HepG2 (cell line): ENCODE results near the gene TRPC3. TPM values are rescaled to one million over a fixed set of nuclear protein-coding genes. Genes with fewer than 3 reads are reported as not detected.

Source experiments
- ATAC-seq: fragments of 200-7000 bp; cut with Tn5 transposase; 3 replicates; pipeline ENCODE4 v1.9.1; 2020; ENCODE audit warnings: mild to moderate bottlenecking, moderate library complexity
- BruUV-seq: library from RNA; stranded (reverse); fragments of 400-500 nt; replicated peaks from 2 replicates; lab custom pipeline; 2021; lab: Mats Ljungman, UMichigan
- CTCF ChIA-PET: fragments of 300-600 bp; formaldehyde crosslinking; extraction: SDS; loops from one replicate; lab custom pipeline; 2021; ENCODE audit warnings: low total read pairs, inconsistent platforms, low intra/inter-chr PET ratio; lab: Yijun Ruan, JAX
- POLR2A ChIA-PET: fragments of 350-600 bp; sonication (Branson Sonifier 250); formaldehyde crosslinking; loops from one replicate; lab custom pipeline; 2020; ENCODE audit warnings: antibody characterized with exemption, inconsistent platforms; lab: Yijun Ruan, JAX
- DNase-seq: peaks from one replicate; pipeline ENCODE4 v3.0.0-alpha.2; 2015; ENCODE audit warnings: low spot score
- FAIRE-seq: peaks from 3 replicates; lab custom pipeline; 2011; peaks lifted over from hg19 to GRCh38; lab: Jason Lieb, UNC
- H2AFZ ChIP-seq: one replicate; pipeline ENCODE4 v1.6.1; 2011; ENCODE audit warnings: low read length, inconsistent platforms
- H3K27ac ChIP-seq: fragments of 300-600 bp; 3 replicates; pipeline ENCODE4 v1.8.0; 2011; ENCODE audit warnings: mixed run types, mild to moderate bottlenecking, mixed read lengths, low read length, inconsistent platforms; ENCODE audit not compliant: insufficient read depth; ENCODE audit errors: extremely low read length
- H3K27me3 ChIP-seq, 2 experiments: fragments of 200-600 bp in 1 of 2; 2 replicates in 1 of 2; 3 replicates in 1 of 2; pipeline versions ENCODE4 v1.6.0 to v1.8.0; 2011; ENCODE audit warnings: low read length in 2 of 2, mild to moderate bottlenecking in 2 of 2, moderate library complexity in 2 of 2, inconsistent platforms in 1 of 2; ENCODE audit not compliant: insufficient read depth in 2 of 2, control insufficient read depth in 1 of 2
- H3K36me3 ChIP-seq, 2 experiments: fragments of 200-600 bp in 1 of 2; replicated peaks in 1 of 2; 2 replicates in 1 of 2; 3 replicates in 1 of 2; pipeline versions ENCODE4 v1.5.1 to v1.8.0; 2011; ENCODE audit warnings: low read length in 2 of 2, inconsistent platforms in 1 of 2; ENCODE audit not compliant: insufficient read depth in 2 of 2, control insufficient read depth in 1 of 2
- H3K4me1 ChIP-seq: 2 replicates; pipeline ENCODE4 v1.5.1; 2012; ENCODE audit warnings: low read length, inconsistent platforms; ENCODE audit not compliant: insufficient read depth
- H3K4me2 ChIP-seq: 2 replicates; pipeline ENCODE4 v1.6.0; 2011; ENCODE audit warnings: low read depth, low read length, inconsistent platforms
- H3K4me3 ChIP-seq, 3 experiments: fragments of 200-600 bp in 1 of 3; sonication (generic), shearing (Covaris generic) in 1 of 3; replicated peaks in 1 of 3; 2 replicates each; pipeline ENCODE4 v1.5.1; 2011 to 2016; ENCODE audit warnings: low read length in 3 of 3, inconsistent platforms in 2 of 3, low read depth in 2 of 3, mild to moderate bottlenecking in 2 of 3, control low read depth in 1 of 3, mixed read lengths in 1 of 3; ENCODE audit not compliant: insufficient read depth in 1 of 3
- H3K79me2 ChIP-seq: one replicate; pipeline ENCODE4 v1.6.1; 2011; ENCODE audit warnings: low read length, inconsistent platforms; ENCODE audit not compliant: insufficient read depth
- H3K9ac ChIP-seq: 2 replicates; pipeline ENCODE4 v1.6.0; 2011; ENCODE audit warnings: mild to moderate bottlenecking, low read depth, low read length, inconsistent platforms; ENCODE audit not compliant: insufficient read depth
- H3K9me3 ChIP-seq: 2 replicates; pipeline ENCODE4 v1.5.1; 2012; ENCODE audit warnings: mild to moderate bottlenecking, low read length
- H4K20me1 ChIP-seq: 2 replicates; pipeline ENCODE4 v1.6.0; 2011; ENCODE audit warnings: inconsistent platforms, mild to moderate bottlenecking, low read length, moderate library complexity; ENCODE audit not compliant: insufficient read depth
- FOSL2 ChIP-seq: sonication (generic); formaldehyde crosslinking; IDR thresholded peaks from 2 replicates; pipeline ENCODE4 v1.4.0; 2020; ENCODE audit warnings: missing genetic modification reagents
- HCFC1 ChIP-seq: fragments of 150-350 bp; IDR thresholded peaks from 2 replicates; pipeline ENCODE4 v1.6.1; 2014; ENCODE audit warnings: low read depth, low read length
- IKZF1 ChIP-seq: fragments of 450-650 bp; IDR thresholded peaks from 2 replicates; pipeline ENCODE4 v1.7.1; 2016
- MAFK ChIP-seq, 2 experiments: IDR thresholded peaks in 1 of 2; conservative IDR thresholded peaks in 1 of 2; 2 replicates each; pipeline ENCODE4 v1.6.1; 2011; ENCODE audit warnings: improper control_type of control experiment in 2 of 2, low read length in 2 of 2
- MIXL1 ChIP-seq: IDR thresholded peaks from 2 replicates; pipeline ENCODE4 v1.6.1; 2016
- RBM39 ChIP-seq: fragments of 200-400 bp; formaldehyde crosslinking; IDR thresholded peaks from one replicate; pipeline ENCODE4 v1.6.1; 2018; ENCODE audit warnings: antibody characterized with exemption, mild to moderate bottlenecking, low read depth, low read length; ENCODE audit not compliant: poor library complexity, severe bottlenecking
- YY1 ChIP-seq: IDR thresholded peaks from 2 replicates; pipeline ENCODE4 v1.6.1; 2011; ENCODE audit warnings: low read length, low read depth, moderate library complexity, mild to moderate bottlenecking; ENCODE audit not compliant: insufficient read depth, insufficient replicate concordance
- ZFP1 ChIP-seq: IDR thresholded peaks from 2 replicates; pipeline ENCODE4 v1.6.1; 2016
- ZNF10 ChIP-seq: sonication (generic); formaldehyde crosslinking; IDR thresholded peaks from 2 replicates; pipeline ENCODE4 v1.4.0; 2020; ENCODE audit warnings: mild to moderate bottlenecking, low read depth, missing genetic modification reagents, borderline replicate concordance
- ZNF224 ChIP-seq: sonication (generic); formaldehyde crosslinking; IDR thresholded peaks from 2 replicates; pipeline ENCODE4 v1.5.0; 2020; ENCODE audit warnings: mild to moderate bottlenecking, missing genetic modification reagents
- ZNF878 ChIP-seq: sonication (generic); formaldehyde crosslinking; IDR thresholded peaks from 2 replicates; pipeline ENCODE4 v1.8.1; 2023; ENCODE audit warnings: mild to moderate bottlenecking, missing genetic modification reagents, moderate library complexity
- WGBS: methylation state at CpG from one replicate; pipeline ENCODE4 v1.1.6; 2017; ENCODE audit warnings: low lambda C conversion rate; 5-methylcytosine and 5-hydroxymethylcytosine counted together
- in situ Hi-C: cut with HindIII; loops from 2 replicates; pipeline ENCODE4 v1.10.0; 2017; ENCODE audit warnings: low pct_unique_long_range_greater_than_20kb; ENCODE audit not compliant: extremely low pct_ligation_motif_present
- intact Hi-C: fragments of 100-400 bp; cut with micrococcal nuclease; formaldehyde crosslinking; loops from one replicate; pipeline ENCODE4 v1.10.0; 2022; ENCODE audit not compliant: unreplicated experiment
- polyA plus RNA-seq, 8 experiments: library from polyadenylated mRNA; depleted of rRNA in 3 of 8; stranded (reverse) in 7 of 8; unstranded in 1 of 8; fragments of >200 nt; fragmentation: Illumina TruSeq in 4 of 8; extraction: Trizol in 4 of 8; gene quantifications; 2 replicates each; pipeline versions ENCODE4 v1.2.1 to v1.2.3, GENCODE V29; 2011 to 2016; ENCODE audit warnings: low read depth in 4 of 8, missing spikeins in 1 of 8, mixed read lengths in 1 of 8; ENCODE audit not compliant: insufficient read depth in 1 of 8
- total RNA-seq, 5 experiments: library from RNA; depleted of rRNA; stranded (reverse); fragments of >200 nt; fragmentation: Illumina TruSeq; extraction: Trizol; gene quantifications; 2 replicates each; pipeline ENCODE4 v1.2.3, GENCODE V29; 2016; ENCODE audit warnings: low read depth in 1 of 5
- TF ChIP-seq, protein P1 (sequence below): fragments of 450-650 bp; IDR thresholded peaks from 2 replicates; pipeline ENCODE4 v1.6.1; 2017
- TF ChIP-seq, protein P2 (sequence below): sonication (generic); formaldehyde crosslinking; IDR thresholded peaks from 2 replicates; pipeline ENCODE4 v1.4.0; 2020; ENCODE audit warnings: mild to moderate bottlenecking, missing genetic modification reagents
- TF ChIP-seq, protein P3 (sequence below): sonication (generic); formaldehyde crosslinking; IDR thresholded peaks from 2 replicates; pipeline ENCODE4 v1.8.0; 2022; ENCODE audit warnings: missing genetic modification reagents, mild to moderate bottlenecking, borderline replicate concordance
- TF ChIP-seq, protein P4 (sequence below): sonication (generic); formaldehyde crosslinking; IDR thresholded peaks from 2 replicates; pipeline ENCODE4 v1.4.0; 2020; ENCODE audit warnings: mild to moderate bottlenecking, missing genetic modification reagents
- TF ChIP-seq, protein P5 (sequence below): sonication (generic); formaldehyde crosslinking; IDR thresholded peaks from 2 replicates; pipeline ENCODE4 v1.5.1; 2020; ENCODE audit warnings: missing genetic modification reagents, mild to moderate bottlenecking, borderline replicate concordance

The TRPC3 gene
- total and polyA plus RNA-seq, 2 of the 13 experiments (the other 11 are each of a cell fraction or from before 2014, with no cell fraction given) = not detected

DNA sequence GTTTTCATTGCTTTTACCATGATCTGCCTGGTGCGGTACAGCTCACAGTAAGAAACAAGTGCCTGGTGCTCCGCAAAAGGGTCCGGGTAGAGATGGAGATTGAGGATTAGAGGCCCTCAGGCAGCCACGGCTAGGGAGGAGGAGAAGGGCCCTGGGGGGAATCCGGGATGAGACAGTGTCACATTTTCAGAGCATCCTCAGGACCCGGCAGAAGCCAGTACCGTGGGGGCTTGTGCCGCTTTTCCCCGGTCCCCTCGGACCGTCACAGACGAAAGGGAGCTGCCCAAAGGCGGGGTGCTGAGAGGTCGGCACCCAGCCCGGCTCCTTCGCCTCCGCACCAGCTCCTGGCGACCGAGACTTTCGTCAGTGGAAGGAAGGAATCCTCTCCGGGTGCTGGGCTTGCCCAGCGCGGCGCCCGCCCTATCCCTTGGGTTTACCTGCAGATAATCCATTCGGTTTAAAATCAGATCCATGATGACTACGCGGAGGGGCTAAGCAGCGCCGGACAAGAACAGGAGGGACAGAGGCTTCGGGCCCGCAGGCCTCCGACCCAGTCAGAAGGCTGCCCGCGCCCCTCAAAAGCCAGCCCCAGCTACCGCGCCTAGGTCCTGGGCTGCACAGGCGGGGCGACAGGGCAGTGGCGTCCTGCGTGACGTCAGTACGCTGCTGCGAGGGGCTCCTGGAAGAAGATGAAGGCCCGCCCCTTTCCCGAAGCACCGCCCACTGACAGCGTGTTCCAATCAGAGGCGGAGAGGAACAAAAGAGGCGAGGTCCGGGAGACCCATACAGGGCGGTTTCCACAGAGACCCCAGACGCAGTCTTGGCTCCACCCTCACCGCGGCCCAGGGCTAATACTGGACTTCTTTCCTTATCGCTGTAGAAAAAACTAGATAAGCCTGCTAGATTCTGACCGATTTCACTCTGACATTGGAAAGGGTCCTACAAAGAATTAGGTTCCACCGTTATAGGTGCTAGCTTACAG is 81.7 kb downstream of the TRPC3 start, which contains the start of gene BBS7:
Gene BBS7, minus strand, starts transcription at position 634 of the 982 bp plus-strand sequence. Its CDS starts 161 bp downstream, at position 473.
- intact Hi-C loops = loop anchor here (2.0 to 5.0 kb wide), 2 partner anchors 45 to 173 kb away; partner anchors contain the start of gene ANXA5
- TSS peak; percentile 54 for BruUV-seq
- Histone ChIP-seq H3K4me2 (peak within 1 kb of the TSS; percentile 75), H3K79me2 (no peaks in the 10 kb centered on the region), H3K9ac (peak within 1 kb of the TSS; percentile 71), H3K36me3 (peaks cover 0 to 2% of the 10 kb centered on the region in 2 experiments; a peak in 1 of 5 replicates), H3K27ac (peak within 1 kb of the TSS; percentile 64), H3K27me3 (no peaks in the 10 kb centered on the region; a peak in 1 of 5 replicates), H3K4me1 (peaks cover 14% of the 10 kb centered on the region), H3K9me3 (no peaks in the 10 kb centered on the region), H2AFZ (peak within 1 kb of the TSS; percentile 96), H4K20me1 (no peaks in the 10 kb centered on the region), H3K4me3 (peak within 1 kb of the TSS; percentile 86 to 89 (median 86))
- DNase-seq = peak; percentile 94
- ATAC-seq = peak; percentile 98
- POLR2A ChIA-PET = interaction anchor here (0.9 to 1.0 kb wide), 3 partner anchors 46 to 71 kb away, joined by 3 to 5 read pairs (median 3); partner anchors contain the start of genes CCNA2 and EXOSC9
- WGBS = under 1% methylated on average over 9 of the region's 58 CpGs
- in situ Hi-C loops = no loop called here
- CTCF ChIA-PET = no interaction called here
- FAIRE-seq = peak; percentile 74
- TF ChIP-seq YY1 (peak; percentile 57), ZNF10 (CRISPR knock-in tag) (no peak), MIXL1 (CRISPR knock-in tag) (no peak), IKZF1 (no peak), ZNF878 (no peak), FOSL2 (CRISPR knock-in tag) (peak; percentile 34), RBM39 (no peak), ZFP1 (CRISPR knock-in tag) (no peak), MAFK (conservative IDR thresholded peaks at IDR 0.05 in 1 of 2, IDR thresholded peaks at IDR 0.05 in 1 of 2; ENCODE audit: low read length in 2 of 2) (no peak), ZNF224 (CRISPR knock-in tag) (no peak), HCFC1 (no peak)
- TF ChIP-seq, protein P1, sequence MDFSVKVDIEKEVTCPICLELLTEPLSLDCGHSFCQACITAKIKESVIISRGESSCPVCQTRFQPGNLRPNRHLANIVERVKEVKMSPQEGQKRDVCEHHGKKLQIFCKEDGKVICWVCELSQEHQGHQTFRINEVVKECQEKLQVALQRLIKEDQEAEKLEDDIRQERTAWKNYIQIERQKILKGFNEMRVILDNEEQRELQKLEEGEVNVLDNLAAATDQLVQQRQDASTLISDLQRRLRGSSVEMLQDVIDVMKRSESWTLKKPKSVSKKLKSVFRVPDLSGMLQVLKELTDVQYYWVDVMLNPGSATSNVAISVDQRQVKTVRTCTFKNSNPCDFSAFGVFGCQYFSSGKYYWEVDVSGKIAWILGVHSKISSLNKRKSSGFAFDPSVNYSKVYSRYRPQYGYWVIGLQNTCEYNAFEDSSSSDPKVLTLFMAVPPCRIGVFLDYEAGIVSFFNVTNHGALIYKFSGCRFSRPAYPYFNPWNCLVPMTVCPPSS = no peak
- TF ChIP-seq, protein P2, sequence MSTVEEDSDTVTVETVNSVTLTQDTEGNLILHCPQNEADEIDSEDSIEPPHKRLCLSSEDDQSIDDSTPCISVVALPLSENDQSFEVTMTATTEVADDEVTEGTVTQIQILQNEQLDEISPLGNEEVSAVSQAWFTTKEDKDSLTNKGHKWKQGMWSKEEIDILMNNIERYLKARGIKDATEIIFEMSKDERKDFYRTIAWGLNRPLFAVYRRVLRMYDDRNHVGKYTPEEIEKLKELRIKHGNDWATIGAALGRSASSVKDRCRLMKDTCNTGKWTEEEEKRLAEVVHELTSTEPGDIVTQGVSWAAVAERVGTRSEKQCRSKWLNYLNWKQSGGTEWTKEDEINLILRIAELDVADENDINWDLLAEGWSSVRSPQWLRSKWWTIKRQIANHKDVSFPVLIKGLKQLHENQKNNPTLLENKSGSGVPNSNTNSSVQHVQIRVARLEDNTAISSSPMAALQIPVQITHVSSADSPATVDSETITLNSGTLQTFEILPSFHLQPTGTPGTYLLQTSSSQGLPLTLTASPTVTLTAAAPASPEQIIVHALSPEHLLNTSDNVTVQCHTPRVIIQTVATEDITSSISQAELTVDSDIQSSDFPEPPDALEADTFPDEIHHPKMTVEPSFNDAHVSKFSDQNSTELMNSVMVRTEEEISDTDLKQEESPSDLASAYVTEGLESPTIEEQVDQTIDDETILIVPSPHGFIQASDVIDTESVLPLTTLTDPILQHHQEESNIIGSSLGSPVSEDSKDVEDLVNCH (CRISPR knock-in tag) = no peak
- TF ChIP-seq, protein P3, sequence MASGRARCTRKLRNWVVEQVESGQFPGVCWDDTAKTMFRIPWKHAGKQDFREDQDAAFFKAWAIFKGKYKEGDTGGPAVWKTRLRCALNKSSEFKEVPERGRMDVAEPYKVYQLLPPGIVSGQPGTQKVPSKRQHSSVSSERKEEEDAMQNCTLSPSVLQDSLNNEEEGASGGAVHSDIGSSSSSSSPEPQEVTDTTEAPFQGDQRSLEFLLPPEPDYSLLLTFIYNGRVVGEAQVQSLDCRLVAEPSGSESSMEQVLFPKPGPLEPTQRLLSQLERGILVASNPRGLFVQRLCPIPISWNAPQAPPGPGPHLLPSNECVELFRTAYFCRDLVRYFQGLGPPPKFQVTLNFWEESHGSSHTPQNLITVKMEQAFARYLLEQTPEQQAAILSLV (CRISPR knock-in tag) = peak; percentile 69; the same call in 1 of the 2 replicates
- TF ChIP-seq, protein P4, sequence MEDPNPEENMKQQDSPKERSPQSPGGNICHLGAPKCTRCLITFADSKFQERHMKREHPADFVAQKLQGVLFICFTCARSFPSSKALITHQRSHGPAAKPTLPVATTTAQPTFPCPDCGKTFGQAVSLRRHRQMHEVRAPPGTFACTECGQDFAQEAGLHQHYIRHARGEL (CRISPR knock-in tag) = no peak
- TF ChIP-seq, protein P5, sequence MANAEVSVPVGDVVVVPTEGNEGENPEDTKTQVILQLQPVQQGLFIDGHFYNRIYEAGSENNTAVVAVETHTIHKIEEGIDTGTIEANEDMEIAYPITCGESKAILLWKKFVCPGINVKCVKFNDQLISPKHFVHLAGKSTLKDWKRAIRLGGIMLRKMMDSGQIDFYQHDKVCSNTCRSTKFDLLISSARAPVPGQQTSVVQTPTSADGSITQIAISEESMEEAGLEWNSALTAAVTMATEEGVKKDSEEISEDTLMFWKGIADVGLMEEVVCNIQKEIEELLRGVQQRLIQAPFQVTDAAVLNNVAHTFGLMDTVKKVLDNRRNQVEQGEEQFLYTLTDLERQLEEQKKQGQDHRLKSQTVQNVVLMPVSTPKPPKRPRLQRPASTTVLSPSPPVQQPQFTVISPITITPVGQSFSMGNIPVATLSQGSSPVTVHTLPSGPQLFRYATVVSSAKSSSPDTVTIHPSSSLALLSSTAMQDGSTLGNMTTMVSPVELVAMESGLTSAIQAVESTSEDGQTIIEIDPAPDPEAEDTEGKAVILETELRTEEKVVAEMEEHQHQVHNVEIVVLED (CRISPR knock-in tag) = peak; percentile 95
